ENCODE results near the gene HERPUD1. TPM values are rescaled to one million over a fixed set of nuclear protein-coding genes. Genes with fewer than 3 reads are reported as not detected.

The HERPUD1 gene
- total and polyA plus RNA-seq, 2 of the 8 experiments (the other 6 are each of a cell fraction or from before 2014, with no cell fraction given), result 23.3 to 34.7 TPM

DNA sequence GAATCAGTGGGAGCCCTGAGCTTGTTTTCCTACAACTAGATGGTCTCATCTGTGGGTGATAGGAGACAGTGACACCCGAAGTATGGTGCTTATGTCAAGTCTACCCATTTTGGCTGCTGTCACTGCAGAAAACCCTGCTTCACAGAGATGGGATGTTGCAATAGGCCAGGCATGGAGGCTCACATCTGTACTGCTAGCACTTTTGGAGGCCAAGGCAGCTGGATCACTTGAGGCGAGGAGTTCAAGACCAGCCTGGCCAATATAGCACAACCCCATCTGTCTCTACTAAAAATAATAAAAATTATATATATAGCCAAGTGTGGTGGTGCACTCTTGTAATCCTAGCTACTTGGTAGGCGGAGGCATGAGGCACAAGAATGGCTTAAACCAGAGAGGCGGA is 2.3 kb upstream of the HERPUD1 start (continued):
- no peak for TF ChIP-seq KDM4A (IDR thresholded peaks at IDR 0.05; ENCODE audit: low read depth, low read length, severe bottlenecking)
- TF ChIP-seq POLR2AphosphoS5 (IDR thresholded peaks at IDR 0.05; ENCODE audit: low read depth, low read length), result no peak
- TF ChIP-seq SIRT6 (IDR thresholded peaks at IDR 0.05; ENCODE audit: low read length), result no peak
- no peak for TF ChIP-seq BRCA1 (IDR thresholded peaks at IDR 0.05; ENCODE audit: low read depth, low read length)
- no peak for TF ChIP-seq TAF7 (optimal IDR thresholded peaks at IDR 0.05; ENCODE audit: borderline replicate concordance, low read depth, low read length)
- no peak for TF ChIP-seq SP1 (IDR thresholded peaks at IDR 0.05; ENCODE audit: low read depth, low read length)
